Activated CD4-positive, alpha-beta T cell treated with anti-CD3 and anti-CD28 coated beads, Interleukin-2, Interleukin-6, amounts not matched to agents 100 ng/mL and 50 ng/mL, durations not matched to agents 16 hours and 8 hours (primary cell): ENCODE measurements around the gene AMBRA1.

Source experiments
- DNase-seq: peaks from one replicate; pipeline ENCODE4 v3.0.0-alpha.2; 2020

Gene AMBRA1

GRCh38 chr11:46564459-46564858 lies 29.4 kb downstream of the AMBRA1 start:
- DNase-seq: peak; percentile 56

- DNase-seq: no peak
Observed at GRCh38 chr11:46562527-46562926, 31.3 kb downstream of the AMBRA1 start.

- peak; percentile 60 for DNase-seq
Observed at GRCh38 chr11:46560300-46560991, 33.4 kb downstream of the AMBRA1 start.

- no peak for DNase-seq
Observed at GRCh38 chr11:46559815-46560214, 34.0 kb downstream of the AMBRA1 start.

GRCh38 chr11:46557684-46558151 lies 36.1 kb downstream of the AMBRA1 start:
- DNase-seq: no peak

- DNase-seq: peak; percentile 36
Observed at GRCh38 chr11:46555267-46556054, 38.4 kb downstream of the AMBRA1 start.

- DNase-seq: no peak
Observed at GRCh38 chr11:46554213-46555147, 39.3 kb downstream of the AMBRA1 start.

- no peak for DNase-seq
Observed at GRCh38 chr11:46553814-46554212, 40.0 kb downstream of the AMBRA1 start.

GRCh38 chr11:46551261-46551660 lies 42.6 kb downstream of the AMBRA1 start:
- DNase-seq: no peak

GRCh38 chr11:46547579-46547978 lies 46.2 kb downstream of the AMBRA1 start:
- DNase-seq: no peak

GRCh38 chr11:46543564-46543963 lies 50.3 kb downstream of the AMBRA1 start:
- DNase-seq: no peak

GRCh38 chr11:46541593-46542371 lies 52.0 kb downstream of the AMBRA1 start:
- no peak for DNase-seq

GRCh38 chr11:46540807-46541206 lies 53.0 kb downstream of the AMBRA1 start:
- DNase-seq: no peak

GRCh38 chr11:46537537-46538295 lies 56.1 kb downstream of the AMBRA1 start:
- DNase-seq: peak; percentile 77

GRCh38 chr11:46537121-46537520 lies 56.7 kb downstream of the AMBRA1 start:
- no peak for DNase-seq

GRCh38 chr11:46535688-46536087 lies 58.1 kb downstream of the AMBRA1 start:
- DNase-seq: no peak

GRCh38 chr11:46534711-46535110 lies 59.1 kb downstream of the AMBRA1 start:
- DNase-seq: no peak

GRCh38 chr11:46533396-46534100 lies 60.3 kb downstream of the AMBRA1 start:
- DNase-seq: no peak

- DNase-seq: no peak
Observed at GRCh38 chr11:46529928-46530574, 63.8 kb downstream of the AMBRA1 start.
